ENCODE results near the gene CFLAR. TPM values are rescaled to one million over a fixed set of nuclear protein-coding genes. Genes with fewer than 3 reads are reported as not detected.

CFLAR gene
- total RNA-seq, 3 donors from 2014 or later (not counting 1 experiment from before 2014, with no cell fraction given) = 415 to 542 (median 445) TPM

DNA sequence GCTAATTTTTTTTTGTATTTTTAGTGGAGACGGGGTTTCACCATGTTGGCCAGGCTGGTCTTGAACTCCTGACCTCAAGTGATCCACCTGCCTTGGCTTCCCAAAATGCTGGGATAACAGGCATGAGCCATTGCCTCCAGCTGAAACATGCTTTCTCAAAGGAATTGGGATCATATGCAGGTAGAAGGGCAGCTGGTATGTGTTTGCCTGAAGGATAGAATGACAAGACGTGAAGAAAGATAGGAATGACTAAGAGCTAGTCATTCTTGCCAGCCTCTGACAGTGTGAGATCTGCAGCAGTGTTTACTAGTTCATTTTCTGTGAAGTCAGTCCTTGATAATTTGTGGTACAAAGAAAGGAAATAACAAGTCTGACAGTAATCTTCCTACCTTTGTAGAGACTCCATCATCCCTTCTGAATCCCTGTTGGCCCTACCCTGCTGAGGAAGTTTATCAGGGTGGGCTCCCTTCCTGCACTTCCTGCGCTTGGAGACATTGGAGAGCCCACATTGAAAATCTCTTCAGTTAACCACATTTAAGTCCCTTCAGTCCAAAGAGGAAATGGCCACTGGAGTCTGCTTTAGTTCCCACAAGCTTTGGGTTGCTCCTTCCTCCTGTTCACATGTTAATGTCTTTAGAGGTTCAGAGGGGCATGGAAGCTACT lies 14.7 kb downstream of the CFLAR start:
- H3K4me1 Mint-ChIP-seq = peaks cover 75 to 76% of the 10 kb centered on the region in 2 donors
- DNase-seq (peak; percentile 46 to 73), ATAC-seq (peak; percentile 56 to 81 (median 68))
- H3K36me3 Mint-ChIP-seq = peaks cover 17% of the 10 kb centered on the region
- no peaks in the 10 kb centered on the region for H3K27me3 Mint-ChIP-seq (ENCODE audit: low read depth in 2 of 2)
- H3K27me3 ChIP-seq (ENCODE audit: control insufficient read depth, insufficient read depth, low read length) = no peaks in the 10 kb centered on the region
- H3K4me3 Mint-ChIP-seq = peak overlapping the region; percentile 59
- TF ChIP-seq, protein P1, sequence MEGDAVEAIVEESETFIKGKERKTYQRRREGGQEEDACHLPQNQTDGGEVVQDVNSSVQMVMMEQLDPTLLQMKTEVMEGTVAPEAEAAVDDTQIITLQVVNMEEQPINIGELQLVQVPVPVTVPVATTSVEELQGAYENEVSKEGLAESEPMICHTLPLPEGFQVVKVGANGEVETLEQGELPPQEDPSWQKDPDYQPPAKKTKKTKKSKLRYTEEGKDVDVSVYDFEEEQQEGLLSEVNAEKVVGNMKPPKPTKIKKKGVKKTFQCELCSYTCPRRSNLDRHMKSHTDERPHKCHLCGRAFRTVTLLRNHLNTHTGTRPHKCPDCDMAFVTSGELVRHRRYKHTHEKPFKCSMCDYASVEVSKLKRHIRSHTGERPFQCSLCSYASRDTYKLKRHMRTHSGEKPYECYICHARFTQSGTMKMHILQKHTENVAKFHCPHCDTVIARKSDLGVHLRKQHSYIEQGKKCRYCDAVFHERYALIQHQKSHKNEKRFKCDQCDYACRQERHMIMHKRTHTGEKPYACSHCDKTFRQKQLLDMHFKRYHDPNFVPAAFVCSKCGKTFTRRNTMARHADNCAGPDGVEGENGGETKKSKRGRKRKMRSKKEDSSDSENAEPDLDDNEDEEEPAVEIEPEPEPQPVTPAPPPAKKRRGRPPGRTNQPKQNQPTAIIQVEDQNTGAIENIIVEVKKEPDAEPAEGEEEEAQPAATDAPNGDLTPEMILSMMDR (IDR thresholded peaks at IDR 0.05) = no peak
- WGBS (ENCODE audit: insufficient coverage) = 37% methylated on average over 3 of the region's 3 CpGs
- intact Hi-C loops (cut with micrococcal nuclease) = loop anchor here (2.0 kb wide), 1 partner anchor 14 kb away; the partner anchor contains the start of gene CFLAR
- H3K27ac ChIP-seq (ENCODE audit: low read length) = peak overlapping the region; percentile 73
- H3K9me3 ChIP-seq (ENCODE audit: control insufficient read depth, insufficient read depth, low read length) = no peaks in the 10 kb centered on the region
- H3K27ac Mint-ChIP-seq = peak overlapping the region; percentile 97 to 100
- H3K36me3 ChIP-seq (ENCODE audit: control insufficient read depth, insufficient read depth, low read length) = peaks cover 28% of the 10 kb centered on the region
- peaks cover 64% of the 10 kb centered on the region for H3K4me1 ChIP-seq (ENCODE audit: control insufficient read depth, insufficient read depth, low read length)
- no peaks in the 10 kb centered on the region for H3K9me3 Mint-ChIP-seq
- no peak overlapping the region for H3K4me3 ChIP-seq (ENCODE audit: low read length)

DNA sequence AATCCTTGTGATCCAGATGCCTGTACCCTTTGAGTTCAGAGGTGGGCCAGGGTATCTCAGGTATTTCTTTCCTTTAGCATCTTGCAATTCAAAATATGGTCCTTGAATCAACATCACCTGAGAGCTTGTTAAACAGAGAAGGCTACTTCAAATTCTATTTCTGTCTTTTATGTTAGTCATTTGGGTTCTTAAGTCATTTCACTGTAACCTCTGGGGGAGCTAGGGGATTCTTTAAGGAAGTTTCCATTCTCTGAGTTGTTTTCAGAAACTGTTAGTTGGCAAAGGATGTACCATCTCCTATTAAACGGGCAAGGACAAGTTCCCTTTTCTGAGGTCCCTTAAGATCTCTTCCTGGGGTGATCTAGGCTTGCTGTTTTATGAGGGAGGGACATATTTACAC lies 16.6 kb downstream of the CFLAR start:
- intact Hi-C loops (cut with micrococcal nuclease) = no loop called here

DNA sequence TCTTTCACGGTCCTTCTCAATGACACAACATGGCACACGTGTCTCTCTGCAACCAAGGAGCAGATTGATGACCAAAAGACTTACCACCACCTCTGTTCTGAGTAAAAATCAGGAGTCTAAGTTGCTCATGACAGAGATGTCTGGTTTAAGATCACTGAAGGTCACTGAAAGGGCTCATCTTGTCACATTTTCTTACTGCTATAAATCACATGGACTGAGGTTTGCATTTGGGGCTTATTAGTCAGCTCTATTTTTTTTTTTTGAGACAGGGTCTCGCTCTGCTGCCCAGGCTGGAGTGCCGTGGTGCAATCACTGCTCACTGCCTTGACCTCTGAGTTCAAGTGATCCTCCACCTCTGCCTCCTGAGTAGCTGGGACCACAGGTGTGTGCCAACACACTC lies 19.4 kb downstream of the CFLAR start:
- H3K36me3 Mint-ChIP-seq = peaks cover 27% of the 10 kb centered on the region
- TF ChIP-seq, protein P1 (IDR thresholded peaks at IDR 0.05) = no peak
- 88% methylated on average over 4 of the region's 4 CpGs for WGBS (ENCODE audit: insufficient coverage)
- DNase-seq (no peak), ATAC-seq (no peak)
- H3K9me3 ChIP-seq (ENCODE audit: control insufficient read depth, insufficient read depth, low read length) = no peaks in the 10 kb centered on the region
- no peak overlapping the region for H3K4me3 Mint-ChIP-seq
- no peaks in the 10 kb centered on the region for H3K9me3 Mint-ChIP-seq
- peaks cover 72% of the 10 kb centered on the region for H3K36me3 ChIP-seq (ENCODE audit: control insufficient read depth, insufficient read depth, low read length)
- H3K27ac Mint-ChIP-seq = peak overlapping the region; percentile 78 to 79
- H3K27ac ChIP-seq (ENCODE audit: low read length) = no peak overlapping the region
- peaks cover 57 to 59% of the 10 kb centered on the region in 2 donors for H3K4me1 Mint-ChIP-seq
- intact Hi-C loops (cut with micrococcal nuclease) = no loop called here
- peaks cover 31% of the 10 kb centered on the region for H3K4me1 ChIP-seq (ENCODE audit: control insufficient read depth, insufficient read depth, low read length)
- no peaks in the 10 kb centered on the region for H3K27me3 Mint-ChIP-seq (ENCODE audit: low read depth in 2 of 2)
- H3K27me3 ChIP-seq (ENCODE audit: control insufficient read depth, insufficient read depth, low read length) = no peaks in the 10 kb centered on the region
- no peak overlapping the region for H3K4me3 ChIP-seq (ENCODE audit: low read length)

More for the DNA sequence above, 16.6 kb downstream of the CFLAR start:
- H3K4me1 Mint-ChIP-seq = peaks cover 68 to 70% of the 10 kb centered on the region in 2 donors
- H3K27me3 Mint-ChIP-seq (ENCODE audit: low read depth in 2 of 2) = no peaks in the 10 kb centered on the region
- no peaks in the 10 kb centered on the region for H3K27me3 ChIP-seq (ENCODE audit: control insufficient read depth, insufficient read depth, low read length)
- peak overlapping the region; percentile 36 for H3K27ac ChIP-seq (ENCODE audit: low read length)
- 11% methylated on average over 1 of the region's 1 CpG for WGBS (ENCODE audit: insufficient coverage)
- H3K4me1 ChIP-seq (ENCODE audit: control insufficient read depth, insufficient read depth, low read length) = peaks cover 51% of the 10 kb centered on the region
- H3K4me3 ChIP-seq (ENCODE audit: low read length) = no peak overlapping the region
- peaks cover 47% of the 10 kb centered on the region for H3K36me3 ChIP-seq (ENCODE audit: control insufficient read depth, insufficient read depth, low read length)
- H3K36me3 Mint-ChIP-seq = peaks cover 27% of the 10 kb centered on the region
- no peak for ATAC-seq
- H3K9me3 Mint-ChIP-seq = no peaks in the 10 kb centered on the region
- DNase-seq = no peak
- peak overlapping the region; percentile 97 to 100 for H3K27ac Mint-ChIP-seq
- TF ChIP-seq, protein P1 (IDR thresholded peaks at IDR 0.05) = no peak
- H3K9me3 ChIP-seq (ENCODE audit: control insufficient read depth, insufficient read depth, low read length) = no peaks in the 10 kb centered on the region
- H3K4me3 Mint-ChIP-seq = peak overlapping the region; percentile 49

Data from natural killer cell (primary cell).